ENCODE results near the gene SLC8A1.

GRCh38 chr2:40181855-40182254, 270.0 kb downstream of the SLC8A1 start:
- TF ChIP-seq CTCF (IDR thresholded peaks at IDR 0.05; ENCODE audit: insufficient read depth, low read depth, low read length) (no peak), EZH2 (IDR thresholded peaks at IDR 0.05; ENCODE audit: insufficient read depth, low read length) (no peak)

Measured in astrocyte (in vitro differentiated cells and primary cell).